H1 (cell line): Measurements from ENCODE around the gene SLC41A1. TPM values are rescaled to one million over a fixed set of nuclear protein-coding genes. Genes with fewer than 3 reads are reported as not detected.
A peak's percentile ranks its signal among the peaks of the same experiment; 100 is the strongest.

Experiments used
- ATF2 ChIP-seq: IDR thresholded peaks from 2 replicates; pipeline ENCODE4 v1.6.1; 2012; ENCODE audit warnings: low read length, inconsistent platforms
- CREB1 ChIP-seq: IDR thresholded peaks from 2 replicates; pipeline ENCODE4 v1.6.1; 2012; ENCODE audit warnings: inconsistent platforms
- EP300 ChIP-seq, 2 experiments: IDR thresholded peaks; 1 replicate in 1 of 2; 2 replicates in 1 of 2; pipeline ENCODE4 v1.6.1; 2011 to 2012; ENCODE audit warnings: low read depth in 2 of 2, low read length in 2 of 2, mild to moderate bottlenecking in 2 of 2, borderline replicate concordance in 1 of 2, inconsistent platforms in 1 of 2, moderate library complexity in 1 of 2
- EZH2 ChIP-seq: fragments of 200-600 bp; sonication (generic); IDR thresholded peaks from 2 replicates; pipeline ENCODE4 v1.7.1; 2012; ENCODE audit warnings: low read depth, mild to moderate bottlenecking, moderate library complexity, low read length, inconsistent platforms; ENCODE audit not compliant: severe bottlenecking
- MAFK ChIP-seq: IDR thresholded peaks from 2 replicates; pipeline ENCODE4 v1.6.1; 2012; ENCODE audit warnings: low read depth, mild to moderate bottlenecking, improper control_type of control experiment, low read length
- SAP30 ChIP-seq: fragments of 300-600 bp; sonication (generic); IDR thresholded peaks from 2 replicates; pipeline ENCODE4 v1.7.1; 2012; ENCODE audit warnings: low read length, moderate library complexity, mild to moderate bottlenecking, inconsistent platforms; ENCODE audit not compliant: insufficient read depth, insufficient replicate concordance
- polyA plus RNA-seq, 7 experiments: library from polyadenylated mRNA; depleted of rRNA in 3 of 7; stranded (reverse) in 5 of 7; unstranded in 2 of 7; fragments of >200 nt in 5 of 7; fragments of 200-250 nt in 2 of 7; gene quantifications; 1 replicate in 5 of 7; 2 replicates in 1 of 7; 4 replicates in 1 of 7; pipeline versions ENCODE4 v1.2.1 to v1.2.3, GENCODE V29; 2011 to 2013; ENCODE audit warnings: missing spikeins in 2 of 7, mixed read lengths in 2 of 7
- total RNA-seq: library from RNA; stranded (reverse); fragmentation: NEBNext Ultra II Directional; extraction: Animal tissue kit (Norgen Biotek cat#: 25700); gene quantifications from 2 replicates; pipeline ENCODE4 v1.2.1, GENCODE V29; 2021

The SLC41A1 gene
- total and polyA plus RNA-seq, 2 of the 8 experiments (the other 6 are each of a cell fraction or from before 2014, with no cell fraction given): 41.2 to 42.3 TPM

GRCh38 chr1:205775015-205775716, 37.8 kb downstream of the SLC41A1 start, which contains the start of gene RAB29 (continued):
- TF ChIP-seq MAFK: no peak
- no peak for TF ChIP-seq EP300 (IDR thresholded peaks at IDR 0.05; ENCODE audit: borderline replicate concordance in 1 of 2, low read depth in 2 of 2, low read length in 2 of 2)
- TF ChIP-seq EZH2: no peak
- TF ChIP-seq CREB1: peak; percentile 60
- no peak for TF ChIP-seq SAP30
- TF ChIP-seq ATF2: no peak
